ENCODE results near the gene SLU7.

SLU7 gene

GRCh38 chr5:160363660-160364395 is 55.1 kb downstream of the SLU7 start:
- DNase-seq: peak; percentile 78

- DNase-seq: peak; percentile 71
These were observed 55.7 kb downstream of the SLU7 start for GRCh38 chr5:160363211-160363610.

- DNase-seq: no peak
These were observed 57.2 kb downstream of the SLU7 start for GRCh38 chr5:160361624-160362228.

- DNase-seq: no peak
These were observed 58.6 kb downstream of the SLU7 start for GRCh38 chr5:160360310-160360709.

GRCh38 chr5:160359816-160360215 is 59.1 kb downstream of the SLU7 start:
- DNase-seq: no peak

- no peak for DNase-seq
These were observed 59.6 kb downstream of the SLU7 start for GRCh38 chr5:160359242-160359641.

- peak; percentile 89 for DNase-seq
These were observed 60.9 kb downstream of the SLU7 start for GRCh38 chr5:160357861-160358411.

GRCh38 chr5:160357394-160357793 is 61.5 kb downstream of the SLU7 start:
- DNase-seq: no peak

- peak; percentile 68 for DNase-seq
These were observed 62.1 kb downstream of the SLU7 start for GRCh38 chr5:160356550-160357347.

- DNase-seq: no peak
These were observed 64.2 kb downstream of the SLU7 start for GRCh38 chr5:160354666-160355065.

GRCh38 chr5:160353379-160353778 is 65.5 kb downstream of the SLU7 start:
- peak; percentile 69 for DNase-seq

GRCh38 chr5:160352308-160352707 is 66.6 kb downstream of the SLU7 start:
- DNase-seq: no peak

Data from right hindlimb (tissue), 1 donor.